ENCODE data around the gene ATIC.
"Not testable (repeated sequence)": the region's sequence is repeated elsewhere in the genome, so short reads cannot be mapped to it uniquely, and the experiment has no call there.

ATIC gene

DNA sequence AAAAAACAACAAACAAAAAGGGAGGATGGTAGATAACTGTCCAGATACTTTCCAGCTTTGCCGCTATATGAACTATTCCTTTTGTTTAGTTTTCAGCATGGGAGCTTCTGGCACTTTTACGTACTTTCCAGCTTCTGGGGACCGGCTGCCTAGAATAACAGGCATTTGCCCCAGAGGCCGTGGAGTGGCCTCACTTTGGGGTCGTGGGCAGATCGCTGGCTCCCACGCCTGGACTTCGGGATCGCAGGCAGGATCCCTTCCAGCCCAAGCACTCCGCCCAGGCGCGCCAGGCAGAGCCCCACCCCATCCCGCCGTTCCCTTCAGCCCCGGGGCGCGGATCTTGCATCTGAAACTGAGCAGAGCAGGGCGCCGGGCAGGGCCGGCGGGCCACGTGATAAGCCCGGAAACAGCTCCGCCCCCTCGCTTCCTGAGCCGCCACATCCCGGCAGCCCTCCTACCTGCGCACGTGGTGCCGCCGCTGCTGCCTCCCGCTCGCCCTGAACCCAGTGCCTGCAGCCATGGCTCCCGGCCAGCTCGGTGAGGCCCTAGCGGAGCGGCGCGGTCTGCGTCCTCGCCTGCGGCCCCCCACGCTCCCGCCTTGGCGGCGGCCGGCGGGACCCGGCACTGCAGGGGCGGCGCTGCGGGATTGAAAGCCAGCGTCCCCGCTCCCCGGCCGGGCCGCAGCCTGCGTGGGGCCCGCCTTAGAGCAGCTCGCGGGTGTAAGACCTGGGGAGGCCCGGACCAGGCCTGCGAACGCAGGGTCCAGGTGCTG lies at the start of gene ATIC:
TSS of gene ATIC (plus strand) at position 435 of the 772 bp plus-strand sequence. CDS start at position 519, 84 bp downstream.
- DNase-seq (ENCODE audit: low read depth, low spot score), result peak; percentile 97

DNA sequence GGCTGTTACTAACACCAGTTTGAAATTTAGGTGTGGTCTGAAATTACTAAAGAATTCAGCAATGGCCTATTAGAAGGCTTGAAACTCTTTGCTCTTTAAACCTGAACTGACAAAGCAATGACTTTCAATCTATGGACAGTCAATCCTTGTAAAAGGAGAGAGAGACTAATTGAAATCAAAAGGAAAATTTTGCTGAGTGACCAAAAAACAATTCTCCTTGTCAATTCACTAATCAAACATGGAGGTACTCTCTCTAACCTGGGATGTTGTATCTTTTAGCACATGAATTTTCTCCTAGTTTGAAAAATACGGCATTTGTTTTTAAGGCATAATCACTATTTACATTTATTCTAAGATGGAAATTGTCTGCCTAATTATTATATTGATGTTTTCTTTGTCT lies 49.6 kb upstream of the ATIC start:
- DNase-seq (ENCODE audit: low read depth, low spot score), result no peak

DNA sequence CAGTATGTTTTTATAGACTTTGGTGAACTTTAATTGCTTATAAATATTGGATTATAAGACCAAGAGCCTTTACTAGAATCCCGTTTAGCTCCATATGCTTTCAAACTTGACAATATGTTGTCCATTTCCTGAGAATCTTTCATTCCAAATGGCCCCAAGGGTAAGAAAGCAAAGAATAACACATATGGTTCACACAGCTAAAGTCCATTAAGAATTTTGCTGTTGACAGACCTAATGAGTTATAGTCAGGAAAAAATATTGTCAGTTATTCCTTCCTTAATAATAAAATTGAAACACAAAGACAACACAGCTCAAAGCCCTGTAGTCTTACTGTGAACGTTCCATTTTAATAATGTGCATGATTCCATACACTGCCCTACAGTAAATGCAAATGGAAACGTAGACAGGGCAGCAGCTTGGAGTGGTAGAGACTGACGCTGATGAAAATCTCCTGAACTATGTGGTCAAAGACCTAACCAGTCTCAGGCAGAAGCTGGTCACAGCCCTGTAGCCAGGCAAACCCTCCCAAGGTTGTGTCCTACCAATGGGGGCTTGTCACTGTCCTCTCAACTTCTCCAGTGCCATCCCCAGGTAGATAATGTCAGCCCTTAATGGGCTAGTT lies 49.0 kb upstream of the ATIC start:
- no peak for DNase-seq (ENCODE audit: low read depth, low spot score)

DNA sequence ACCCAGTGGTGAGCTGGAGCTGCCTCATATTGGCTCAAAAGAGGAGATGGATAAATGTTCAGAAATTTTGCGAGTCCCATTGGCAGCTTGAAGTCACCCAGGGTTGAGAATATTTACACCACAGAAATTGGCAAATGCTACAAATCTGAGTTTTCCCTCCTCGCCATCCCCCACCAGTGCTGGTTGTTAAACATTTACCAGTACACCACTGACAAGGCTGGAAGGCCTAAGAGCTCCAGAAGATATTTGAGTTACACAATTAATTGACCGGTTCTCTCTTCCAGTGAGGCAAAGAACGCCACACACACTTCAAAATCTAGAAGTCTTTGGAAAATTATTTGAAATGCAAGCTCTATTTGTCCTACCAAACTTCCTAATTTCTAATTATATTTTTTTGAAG lies 47.5 kb upstream of the ATIC start:
- DNase-seq (ENCODE audit: low read depth, low spot score), result no peak

DNA sequence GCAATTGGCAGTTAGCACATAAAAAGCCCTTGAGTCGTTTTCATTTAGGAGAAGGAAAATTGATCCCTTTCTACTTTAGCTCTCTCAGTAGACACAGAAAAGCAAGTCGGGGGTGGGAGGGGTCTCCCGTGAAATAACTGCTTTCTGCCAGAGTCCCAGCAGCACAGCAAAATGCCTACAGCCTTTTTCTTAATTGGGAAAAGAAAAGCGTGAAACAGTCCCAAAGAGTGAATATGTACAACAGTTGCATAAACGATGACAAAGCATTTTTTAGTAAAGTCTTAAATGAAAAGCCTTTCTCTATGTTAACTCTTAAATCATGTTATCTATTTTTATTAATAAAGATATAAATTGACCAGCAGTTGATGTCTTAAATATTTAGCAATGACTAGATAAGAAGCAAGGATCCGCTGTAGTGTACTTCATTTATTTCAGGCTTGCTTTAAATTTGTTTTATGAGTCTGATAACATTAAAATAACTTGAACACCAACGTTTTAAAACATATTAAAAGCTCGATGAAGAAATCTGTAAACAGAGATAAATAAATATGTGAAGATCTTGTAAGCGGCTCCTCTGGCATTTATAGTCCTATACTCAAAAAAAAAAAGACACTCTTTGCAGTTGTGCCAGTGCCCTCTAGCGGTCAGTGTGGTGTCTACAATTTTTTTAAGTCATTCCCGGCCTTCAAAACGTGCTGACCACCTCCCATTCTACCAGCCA lies 42.3 kb upstream of the ATIC start:
- peak; percentile 89 for DNase-seq (ENCODE audit: low read depth, low spot score)

DNA sequence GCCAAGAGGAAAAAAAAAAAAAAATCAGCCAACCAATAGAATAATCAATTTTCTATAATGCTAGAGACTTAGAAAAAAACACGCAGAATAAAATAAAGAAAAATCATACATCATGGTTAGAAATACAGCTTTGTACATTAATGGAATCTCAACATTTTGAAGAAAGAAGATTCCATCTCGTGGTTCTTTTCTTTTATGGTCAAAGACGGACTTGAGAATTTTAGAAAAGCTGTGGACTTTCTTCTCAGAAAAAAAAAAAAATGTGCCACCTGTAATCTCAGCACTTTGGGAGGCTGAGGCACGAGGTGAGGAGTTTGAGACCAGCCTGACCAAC lies 41.8 kb upstream of the ATIC start:
- DNase-seq (ENCODE audit: low read depth, low spot score), result no peak

DNA sequence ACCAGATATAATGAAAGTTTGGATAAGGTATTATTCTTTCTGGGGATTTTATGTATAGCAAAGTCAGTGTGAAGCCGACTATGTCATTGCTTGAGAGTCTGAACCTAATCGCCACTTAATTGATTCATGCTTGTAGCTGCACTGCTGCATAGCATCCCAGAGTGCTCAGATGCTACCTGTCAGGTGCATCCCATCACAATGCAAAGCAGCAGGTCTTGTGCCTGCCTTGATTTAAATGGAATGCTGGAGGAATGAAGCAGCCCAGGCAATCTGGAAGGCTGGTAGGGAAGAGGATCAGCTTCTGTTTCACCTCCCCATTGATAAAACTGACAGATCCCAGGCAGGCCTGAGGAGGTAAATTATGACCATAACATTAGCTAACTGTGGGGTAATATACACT lies 40.4 kb upstream of the ATIC start:
- no peak for DNase-seq (ENCODE audit: low read depth, low spot score)

DNA sequence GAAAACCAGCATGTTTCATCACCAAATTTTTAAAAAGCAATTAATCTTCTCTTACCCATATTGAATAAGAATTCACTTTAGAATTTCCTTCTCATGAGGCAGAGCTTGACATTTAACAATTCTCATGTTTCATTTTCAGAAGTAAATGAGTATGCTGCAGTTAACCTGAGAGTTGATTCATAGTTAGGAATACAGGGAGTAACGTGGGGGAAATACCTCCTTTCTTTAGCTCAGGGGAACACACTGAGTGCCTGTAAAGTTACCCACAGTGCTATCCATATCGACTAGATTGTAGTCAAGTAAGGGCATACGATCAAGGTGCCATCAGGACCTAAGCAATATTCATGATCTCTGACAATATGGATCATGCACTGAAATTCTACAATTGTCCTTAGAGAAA lies 38.9 kb upstream of the ATIC start:
- no peak for DNase-seq (ENCODE audit: low read depth, low spot score)

DNA sequence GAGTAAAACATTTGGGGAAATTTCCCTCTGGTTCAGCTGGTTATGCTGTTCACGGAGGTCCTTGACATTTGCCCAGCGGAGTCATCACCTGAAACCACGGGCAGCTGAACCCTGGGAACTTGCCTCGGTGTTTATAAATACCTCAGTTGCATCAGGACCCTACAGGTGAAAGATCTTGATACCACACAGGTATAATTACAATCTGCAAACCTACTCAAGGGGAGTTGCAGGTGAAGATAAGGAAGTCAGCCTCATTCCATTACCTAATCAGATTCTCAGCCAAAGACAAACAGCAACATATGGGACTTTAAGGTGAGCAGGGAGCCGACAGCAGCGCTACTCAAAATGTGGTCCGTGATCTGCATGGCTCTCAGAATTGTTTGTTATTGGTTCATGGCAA lies 37.0 kb upstream of the ATIC start:
- DNase-seq (ENCODE audit: low read depth, low spot score), result no peak

DNA sequence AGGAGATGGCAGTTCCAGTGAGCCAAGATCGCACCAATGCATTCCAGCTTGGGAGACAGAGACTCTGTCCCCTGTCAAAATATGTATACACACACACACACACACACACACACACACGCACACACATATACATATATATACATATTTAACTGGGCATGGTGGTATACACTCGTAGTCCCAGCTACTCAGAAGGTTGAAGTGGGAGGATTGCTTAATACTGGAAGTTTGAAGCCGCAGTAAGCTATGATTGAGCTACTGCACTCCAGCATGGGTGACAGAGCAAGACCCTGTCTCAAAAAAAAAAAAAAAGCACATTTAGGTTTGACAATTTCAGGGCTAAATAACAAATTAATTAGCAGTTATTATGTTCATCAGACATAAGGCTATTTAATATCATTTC lies 36.0 kb upstream of the ATIC start:
- DNase-seq (ENCODE audit: low read depth, low spot score), result no peak

DNA sequence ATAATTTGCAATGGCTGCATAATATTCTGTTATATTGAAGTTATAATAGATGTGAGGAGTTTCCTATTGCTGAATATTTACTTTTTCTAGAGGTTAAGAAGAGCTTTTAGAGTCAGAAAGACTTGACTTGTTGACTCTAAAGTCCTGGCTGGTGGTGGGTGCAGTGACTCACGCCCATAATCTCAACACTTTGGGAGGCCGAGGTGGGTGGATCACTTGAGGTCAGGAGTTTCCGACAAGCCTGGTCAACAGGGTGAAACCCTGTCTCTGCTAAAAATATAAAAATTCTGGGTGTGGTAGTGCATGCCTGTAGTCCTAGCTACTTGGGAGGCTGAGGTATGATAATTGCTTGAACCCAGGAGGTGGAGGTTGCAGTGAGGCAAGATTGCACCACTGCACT lies 33.9 kb upstream of the ATIC start:
- DNase-seq (ENCODE audit: low read depth, low spot score), result no peak

DNA sequence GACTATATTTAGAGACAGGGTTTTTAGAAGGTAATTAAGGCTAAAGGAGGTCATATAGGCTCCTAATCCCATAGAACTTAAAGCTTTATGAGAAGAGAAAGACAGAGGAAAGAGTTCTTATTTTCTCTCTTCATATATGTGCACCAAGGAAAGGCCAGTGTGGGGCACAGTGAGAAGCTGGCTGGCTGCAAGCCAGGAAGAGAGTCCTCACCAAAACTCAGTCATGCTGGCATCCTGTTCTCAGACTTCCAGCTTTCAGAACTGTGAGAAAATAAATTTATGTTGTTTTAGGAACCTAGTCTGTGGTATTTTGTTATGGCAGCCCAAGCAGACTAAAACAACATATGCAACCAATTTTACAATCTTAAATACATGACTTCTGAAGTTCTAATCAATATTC lies 31.5 kb upstream of the ATIC start:
- peak; percentile 38 for DNase-seq (ENCODE audit: low read depth, low spot score)

DNA sequence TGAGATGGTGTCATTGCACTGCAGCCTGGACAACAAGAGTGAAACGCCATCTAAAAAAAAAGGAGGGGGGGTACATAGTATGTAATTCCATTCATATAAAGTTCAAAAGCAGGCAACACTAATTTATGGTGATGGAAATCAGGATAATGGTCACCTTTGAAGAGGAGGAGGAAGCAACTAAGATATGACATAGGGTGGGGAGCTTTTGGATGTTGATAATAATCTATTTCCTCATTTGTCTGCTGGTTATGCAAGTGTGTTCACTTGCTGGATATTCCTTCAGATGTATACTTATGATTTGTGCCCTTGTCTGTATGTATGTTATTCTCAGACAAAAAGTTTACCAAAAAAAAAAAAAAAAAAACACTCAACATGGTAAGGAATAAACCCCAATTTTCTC lies 28.6 kb upstream of the ATIC start:
- DNase-seq (ENCODE audit: low read depth, low spot score), result no peak

DNA sequence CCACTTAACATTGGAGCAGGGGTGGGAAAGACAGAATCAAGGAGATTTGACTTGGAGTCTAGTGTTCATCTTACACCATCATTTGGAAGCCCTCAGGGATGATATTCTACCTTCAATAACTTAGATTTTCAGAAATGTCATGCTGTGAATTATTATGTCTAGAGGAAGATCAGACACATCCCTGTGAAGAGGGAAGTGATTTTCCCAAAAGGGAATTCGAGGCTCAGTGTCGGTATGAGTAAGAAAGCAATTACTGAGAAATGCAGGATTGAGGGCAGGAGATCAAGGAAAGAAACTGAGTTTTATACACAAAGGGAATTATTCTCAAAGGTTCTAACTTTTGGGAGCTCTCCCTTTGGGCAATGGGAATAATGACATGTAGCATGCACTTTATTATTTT lies 25.6 kb upstream of the ATIC start:
- DNase-seq (ENCODE audit: low read depth, low spot score), result no peak

DNA sequence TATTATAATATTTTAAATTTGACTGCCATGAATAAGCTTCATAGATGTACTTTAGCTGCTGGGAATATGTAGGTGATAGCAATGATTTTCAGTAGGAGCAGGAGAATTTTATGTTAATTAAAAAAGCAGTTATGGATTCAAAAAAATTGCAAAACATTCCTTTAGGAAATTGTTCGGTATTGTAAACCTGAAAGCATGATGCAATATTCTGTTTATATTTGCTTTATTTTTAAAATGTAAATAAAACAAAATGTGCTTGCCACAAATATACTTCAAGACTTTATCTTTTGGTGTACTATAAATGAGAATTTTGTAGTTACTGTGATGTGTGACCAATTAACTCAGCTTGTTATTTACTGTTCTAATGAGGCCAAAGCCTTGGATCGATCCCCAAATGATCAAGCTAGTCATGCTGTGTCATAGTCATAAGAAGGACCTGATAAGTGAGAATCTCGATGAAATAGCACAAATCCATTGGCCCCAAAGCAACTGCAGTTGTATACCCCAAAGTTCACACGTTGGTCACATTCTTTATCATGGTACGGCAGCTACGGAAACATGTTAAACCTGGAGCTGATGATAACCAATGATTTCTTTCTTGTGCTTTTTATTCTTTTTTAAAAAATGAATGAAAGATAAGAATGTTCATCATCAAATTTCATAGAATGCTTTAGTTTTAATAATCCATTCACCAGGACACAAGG lies 23.6 kb upstream of the ATIC start:
- DNase-seq (ENCODE audit: low read depth, low spot score), result no peak

DNA sequence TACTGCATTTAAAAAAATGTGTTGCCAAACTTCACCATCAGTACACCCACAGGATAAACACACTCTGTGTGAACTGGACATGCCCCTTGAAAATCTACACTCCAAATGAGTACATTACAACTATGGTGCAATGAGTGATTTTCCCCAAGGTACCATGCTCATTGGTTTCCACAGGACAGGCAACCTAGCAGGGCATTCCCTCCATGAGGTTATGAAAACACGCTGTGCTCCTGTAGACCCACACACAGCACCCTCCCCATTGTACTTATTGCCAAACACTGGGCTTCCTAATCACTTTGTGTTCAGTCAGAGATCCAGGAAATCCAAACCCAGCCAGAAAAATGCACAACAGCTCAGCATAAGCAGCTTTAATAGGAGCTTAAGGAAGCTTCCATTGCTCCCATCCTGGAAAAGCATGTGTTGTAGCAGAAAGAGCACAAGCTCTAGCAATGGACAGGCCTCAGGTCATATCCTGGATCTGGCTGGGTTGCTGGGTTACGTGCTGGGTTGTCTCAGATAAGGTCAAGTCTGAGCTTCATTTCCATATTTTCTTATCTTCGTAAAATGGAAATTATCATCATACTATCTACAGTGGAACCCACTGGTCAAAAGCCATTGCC lies 20.8 kb upstream of the ATIC start:
- DNase-seq (ENCODE audit: low read depth, low spot score), result no peak

DNA sequence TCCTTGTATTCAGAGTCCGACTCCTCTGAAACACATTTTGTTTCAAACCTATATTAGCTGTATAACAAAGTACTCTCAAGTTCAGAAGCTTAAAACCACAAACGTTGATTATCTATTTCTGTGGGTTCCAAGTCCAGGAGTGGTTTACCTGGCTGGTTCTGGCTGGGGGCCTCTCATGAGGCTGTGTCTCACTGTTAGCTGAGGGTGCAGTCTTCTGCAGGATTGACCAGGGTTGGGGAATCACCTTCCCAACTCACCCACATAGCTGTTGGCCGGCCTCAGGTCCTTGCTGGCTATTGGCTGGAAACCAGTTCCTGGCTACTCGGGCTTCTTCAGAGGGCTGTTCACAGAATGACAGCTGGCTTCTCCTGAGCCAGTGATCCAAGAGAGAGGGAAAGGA lies 18.0 kb upstream of the ATIC start:
- no peak for DNase-seq (ENCODE audit: low read depth, low spot score)

DNA sequence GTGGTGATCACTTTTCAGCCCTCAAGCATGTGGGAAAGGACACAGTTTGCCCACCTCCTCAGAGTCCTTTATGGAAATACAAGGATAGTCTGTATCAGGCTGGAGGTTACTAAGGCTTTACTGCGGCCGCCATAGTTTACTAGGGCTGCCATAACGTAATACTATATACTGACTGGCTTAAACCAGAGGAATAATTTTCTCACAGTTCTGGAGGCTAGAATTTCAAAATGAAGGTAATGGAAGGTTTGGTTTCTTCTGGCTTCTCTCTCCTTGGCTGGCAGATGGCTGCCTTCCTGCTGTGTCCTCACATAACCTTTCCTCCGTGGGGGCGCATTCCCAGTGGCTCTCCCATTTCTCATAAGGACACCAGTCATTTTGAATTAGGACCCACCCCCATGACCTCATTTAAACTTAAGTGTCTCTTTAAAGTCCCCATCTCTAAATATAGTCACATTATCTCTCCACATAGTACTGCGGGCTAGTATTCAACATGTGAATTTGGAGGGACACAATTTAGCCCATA lies 12.5 kb upstream of the ATIC start:
- no peak for DNase-seq (ENCODE audit: low read depth, low spot score)

DNA sequence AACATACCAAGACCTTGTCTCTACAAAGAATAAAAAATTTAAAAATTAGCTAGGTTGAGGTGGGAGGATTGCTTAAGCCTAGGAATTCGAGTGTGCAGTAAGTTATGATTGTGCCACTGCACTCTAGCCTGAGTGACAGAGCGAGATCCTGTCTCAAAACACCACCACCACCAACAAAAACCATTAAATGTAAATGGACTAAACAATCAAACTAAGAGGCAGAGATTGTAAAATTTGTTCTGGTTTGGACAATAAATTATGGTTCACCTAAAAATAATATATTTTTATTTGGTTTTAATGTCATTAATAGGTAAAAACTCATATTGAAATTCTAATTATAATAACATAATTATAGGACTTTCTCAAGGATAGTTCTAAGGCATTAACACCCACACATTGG lies 9.9 kb upstream of the ATIC start:
- no peak for DNase-seq (ENCODE audit: low read depth, low spot score)

DNA sequence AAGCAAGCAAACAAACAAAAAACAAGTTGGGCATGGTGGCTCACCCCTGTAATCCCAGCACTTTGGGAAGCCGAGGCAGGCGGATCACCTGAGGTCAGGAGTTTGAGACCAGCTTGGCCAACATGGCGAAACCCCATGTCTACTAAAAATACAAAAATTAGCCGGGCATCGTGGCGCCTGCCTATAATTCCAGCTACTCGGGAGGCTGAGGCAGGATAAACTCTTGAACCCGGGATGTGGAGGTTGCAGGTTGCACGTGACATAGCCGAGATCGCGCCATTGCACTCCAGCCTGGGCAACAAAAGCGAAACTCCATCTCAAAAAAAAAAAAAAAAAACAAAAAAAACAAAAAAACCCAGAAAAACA lies 617 bp upstream of the ATIC start:
- not testable (repeated sequence) for DNase-seq (ENCODE audit: low read depth, low spot score)

DNA sequence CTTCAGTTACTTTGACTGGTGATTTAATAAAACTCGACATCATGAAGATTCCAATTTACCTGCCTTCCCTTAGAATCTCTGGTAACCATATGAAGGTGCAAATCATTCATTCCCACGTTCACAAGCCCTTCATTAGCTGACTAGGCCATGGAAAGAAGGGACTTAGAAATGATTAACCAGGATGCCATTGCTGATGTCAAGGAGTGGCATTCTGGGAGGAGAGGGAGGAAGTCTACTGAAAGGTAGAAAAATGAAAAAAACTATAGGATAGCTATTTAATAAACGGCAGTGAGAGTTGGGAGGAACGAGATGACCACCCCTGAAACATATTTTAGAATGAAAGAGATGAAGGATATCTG lies 1.4 kb downstream of the ATIC start:
- no peak for DNase-seq (ENCODE audit: low read depth, low spot score)

DNA sequence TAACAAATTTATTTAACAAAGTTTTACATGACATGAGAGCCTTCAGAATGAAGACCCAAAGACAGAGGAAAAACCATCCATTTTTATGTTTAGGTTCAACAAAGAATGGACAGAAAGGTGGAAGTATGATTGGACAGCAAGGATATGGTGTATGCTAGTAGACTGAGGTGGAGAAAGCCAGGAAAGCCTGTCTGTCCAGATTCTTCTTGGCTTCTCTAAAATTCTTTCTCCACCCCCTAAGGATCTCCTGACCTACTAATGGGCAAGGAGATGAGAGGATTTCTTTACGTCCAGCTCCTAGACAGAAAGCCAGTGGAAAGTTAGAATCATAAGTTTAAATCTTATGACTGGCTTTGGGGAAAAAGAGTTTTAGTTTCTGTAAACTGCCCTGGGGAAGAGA lies 3.0 kb downstream of the ATIC start:
- no peak for DNase-seq (ENCODE audit: low read depth, low spot score)

Data from astrocyte of the hippocampus (primary cell).